NCI-H2227 treated with DMSO at 0.1 percent for 48 hours (cell line): ENCODE measurements around the gene DMXL2.
"Not testable (repeated sequence)": the region's sequence is repeated elsewhere in the genome, so short reads cannot be mapped to it uniquely, and the experiment has no call there.

Source experiments
- DNase-seq: peaks from one replicate; lab custom pipeline; 2025; lab: John Stamatoyannopoulos, UW

The DMXL2 gene

GRCh38 chr15:51622604-51623370, at the start of gene DMXL2:
DMXL2 (minus strand) TSS chr15:51622771; CDS start chr15:51622545, 226 bp downstream.
- peak; percentile 90 for DNase-seq

- peak; percentile 24 for DNase-seq
Measured at GRCh38 chr15:51672155-51672687, 49.6 kb upstream of the DMXL2 start.

GRCh38 chr15:51669381-51669780, 46.8 kb upstream of the DMXL2 start:
- DNase-seq, result no peak

GRCh38 chr15:51668446-51668845, 45.9 kb upstream of the DMXL2 start:
- no peak for DNase-seq

GRCh38 chr15:51667478-51667877, 44.9 kb upstream of the DMXL2 start:
- no peak for DNase-seq

GRCh38 chr15:51661072-51661471, 38.5 kb upstream of the DMXL2 start:
- no peak for DNase-seq

GRCh38 chr15:51658664-51659063, 36.1 kb upstream of the DMXL2 start:
- no peak for DNase-seq

- not testable (repeated sequence) for DNase-seq
Measured at GRCh38 chr15:51655401-51656057, 33.0 kb upstream of the DMXL2 start.

- no peak for DNase-seq
Measured at GRCh38 chr15:51652084-51652668, 29.6 kb upstream of the DMXL2 start.

- DNase-seq, result peak; percentile 50
Measured at GRCh38 chr15:51649659-51650521, 27.3 kb upstream of the DMXL2 start.

GRCh38 chr15:51648643-51649042, 26.1 kb upstream of the DMXL2 start:
- not testable (repeated sequence) for DNase-seq

- DNase-seq, result not testable (repeated sequence)
Measured at GRCh38 chr15:51648101-51648500, 25.5 kb upstream of the DMXL2 start.

GRCh38 chr15:51647128-51647562, 24.6 kb upstream of the DMXL2 start:
- peak; percentile 13 for DNase-seq

GRCh38 chr15:51642696-51643095, 20.1 kb upstream of the DMXL2 start:
- no peak for DNase-seq

GRCh38 chr15:51641490-51642130, 19.0 kb upstream of the DMXL2 start:
- no peak for DNase-seq

- no peak for DNase-seq
Measured at GRCh38 chr15:51634591-51635198, 12.1 kb upstream of the DMXL2 start.

GRCh38 chr15:51629612-51630011, 7.0 kb upstream of the DMXL2 start:
- DNase-seq, result no peak

- no peak for DNase-seq
Measured at GRCh38 chr15:51625236-51625635, 2.7 kb upstream of the DMXL2 start.

GRCh38 chr15:51624022-51624421, 1.5 kb upstream of the DMXL2 start:
- no peak for DNase-seq

- DNase-seq, result peak; percentile 11
Measured at GRCh38 chr15:51623386-51623938, 891 bp upstream of the DMXL2 start.
